ENCODE data around the gene ALB. TPM values are rescaled to one million over a fixed set of nuclear protein-coding genes. Genes with fewer than 3 reads are reported as not detected.
"Not testable (repeated sequence)": the region's sequence is repeated elsewhere in the genome, so short reads cannot be mapped to it uniquely, and the experiment has no call there.

The ALB gene
- total RNA-seq, 1 donor from 2014 or later, result 113 TPM

GRCh38 chr4:73388887-73389286 lies 15.2 kb upstream of the ALB start:
- Mint-ChIP-seq H3K4me3 (no peak overlapping the region), H3K9me3 (no peaks in the 10 kb centered on the region), H3K27me3 (no peaks in the 10 kb centered on the region), H3K36me3 (no peaks in the 10 kb centered on the region), H3K4me1 (ENCODE audit: unreplicated experiment) (no peaks in the 10 kb centered on the region), H3K27ac (no peak overlapping the region)
- TF ChIP-seq CTCF (conservative IDR thresholded peaks at IDR 0.05), result no peak
- no peak for DNase-seq (ENCODE audit: extremely low spot score, unreplicated experiment)

GRCh38 chr4:73389663-73390062 lies 14.4 kb upstream of the ALB start:
- H3K9me3 Mint-ChIP-seq; H3K4me1 Mint-ChIP-seq (ENCODE audit: unreplicated experiment); H3K27me3 Mint-ChIP-seq; H3K27ac Mint-ChIP-seq; DNase-seq (ENCODE audit: extremely low spot score, unreplicated experiment); H3K36me3 Mint-ChIP-seq; H3K4me3 Mint-ChIP-seq: not testable (repeated sequence)

GRCh38 chr4:73391774-73392173 lies 12.3 kb upstream of the ALB start:
- H3K4me1 Mint-ChIP-seq (ENCODE audit: unreplicated experiment), result no peaks in the 10 kb centered on the region
- H3K36me3 Mint-ChIP-seq, result no peaks in the 10 kb centered on the region
- no peak overlapping the region for H3K27ac Mint-ChIP-seq
- H3K9me3 Mint-ChIP-seq, result no peaks in the 10 kb centered on the region
- H3K27me3 Mint-ChIP-seq, result no peaks in the 10 kb centered on the region
- no peak for DNase-seq (ENCODE audit: extremely low spot score, unreplicated experiment)
- TF ChIP-seq CTCF (conservative IDR thresholded peaks at IDR 0.05), result no peak
- no peak overlapping the region for H3K4me3 Mint-ChIP-seq

GRCh38 chr4:73392936-73393335 lies 11.2 kb upstream of the ALB start:
- no peaks in the 10 kb centered on the region for H3K4me1 Mint-ChIP-seq (ENCODE audit: unreplicated experiment)
- no peak overlapping the region for H3K27ac Mint-ChIP-seq
- no peaks in the 10 kb centered on the region for H3K36me3 Mint-ChIP-seq
- H3K4me3 Mint-ChIP-seq, result no peak overlapping the region
- TF ChIP-seq CTCF (conservative IDR thresholded peaks at IDR 0.05), result no peak
- no peaks in the 10 kb centered on the region for H3K27me3 Mint-ChIP-seq
- no peaks in the 10 kb centered on the region for H3K9me3 Mint-ChIP-seq
- DNase-seq (ENCODE audit: extremely low spot score, unreplicated experiment), result no peak

GRCh38 chr4:73396304-73396703 lies 7.8 kb upstream of the ALB start:
- no peak for TF ChIP-seq CTCF (conservative IDR thresholded peaks at IDR 0.05)
- no peaks in the 10 kb centered on the region for H3K36me3 Mint-ChIP-seq
- H3K27ac Mint-ChIP-seq, result no peak overlapping the region
- no peaks in the 10 kb centered on the region for H3K4me1 Mint-ChIP-seq (ENCODE audit: unreplicated experiment)
- H3K4me3 Mint-ChIP-seq, result no peak overlapping the region
- no peaks in the 10 kb centered on the region for H3K27me3 Mint-ChIP-seq
- DNase-seq (ENCODE audit: extremely low spot score, unreplicated experiment), result no peak
- no peaks in the 10 kb centered on the region for H3K9me3 Mint-ChIP-seq

GRCh38 chr4:73396993-73397972 lies 6.8 kb upstream of the ALB start:
- TF ChIP-seq CTCF (conservative IDR thresholded peaks at IDR 0.05), result no peak

More at GRCh38 chr4:73396993-73397972, 6.8 kb upstream of the ALB start:
- Mint-ChIP-seq H3K36me3 (no peaks in the 10 kb centered on the region), H3K4me3 (no peak overlapping the region), H3K27ac (no peak overlapping the region), H3K9me3 (no peaks in the 10 kb centered on the region), H3K4me1 (ENCODE audit: unreplicated experiment) (no peaks in the 10 kb centered on the region), H3K27me3 (no peaks in the 10 kb centered on the region)
- DNase-seq (ENCODE audit: extremely low spot score, unreplicated experiment), result no peak

All from type B pancreatic cell (in vitro differentiated cells).